HepG2 (cell line): Measurements from ENCODE around the gene HYAL2.

Experiments used
- BHLHE40 ChIP-seq: IDR thresholded peaks from 2 replicates; pipeline ENCODE4 v1.6.1; 2011; ENCODE audit warnings: low read length, improper control_type of control experiment
- CTCF ChIP-seq: sonication (generic); formaldehyde crosslinking; IDR thresholded peaks from 2 replicates; pipeline ENCODE4 v1.5.0; 2020; ENCODE audit warnings: mild to moderate bottlenecking, missing genetic modification reagents, moderate library complexity
- EZH2 ChIP-seq: conservative IDR thresholded peaks from 2 replicates; pipeline ENCODE4 v1.6.1; 2012; ENCODE audit warnings: mild to moderate bottlenecking, low read depth, low read length, moderate library complexity
- HIVEP1 ChIP-seq: sonication (generic); formaldehyde crosslinking; IDR thresholded peaks from 2 replicates; pipeline ENCODE4 v1.4.0; 2020; ENCODE audit warnings: mild to moderate bottlenecking, missing genetic modification reagents
- HNF1B ChIP-seq: sonication (generic); formaldehyde crosslinking; IDR thresholded peaks from 2 replicates; pipeline ENCODE4 v1.5.1; 2020; ENCODE audit warnings: mild to moderate bottlenecking, moderate library complexity, missing genetic modification reagents
- KAT8 ChIP-seq: IDR thresholded peaks from 2 replicates; pipeline ENCODE4 v1.6.1; 2016; ENCODE audit warnings: missing genetic modification reagents, missing compliant biosample characterization
- MAZ ChIP-seq, 2 experiments: sonication (generic) in 1 of 2; formaldehyde crosslinking in 1 of 2; IDR thresholded peaks; 2 replicates each; pipeline versions ENCODE4 v1.5.0 to v1.6.1; 2012 to 2020; ENCODE audit warnings: low read depth in 2 of 2, mild to moderate bottlenecking in 2 of 2, borderline replicate concordance in 1 of 2, improper control_type of control experiment in 1 of 2, low read length in 1 of 2, missing genetic modification reagents in 1 of 2, moderate library complexity in 1 of 2
- MYNN ChIP-seq: sonication (generic); formaldehyde crosslinking; IDR thresholded peaks from 2 replicates; pipeline ENCODE4 v1.4.0; 2020; ENCODE audit warnings: mild to moderate bottlenecking, low read depth, missing genetic modification reagents
- SALL2 ChIP-seq: sonication (generic); formaldehyde crosslinking; IDR thresholded peaks from 2 replicates; pipeline ENCODE4 v1.8.1; 2023; ENCODE audit warnings: mild to moderate bottlenecking, missing genetic modification reagents, inconsistent platforms
- SMC3 ChIP-seq: IDR thresholded peaks from 2 replicates; pipeline ENCODE4 v1.6.1; 2011; ENCODE audit warnings: low read length, improper control_type of control experiment
- USF2 ChIP-seq, 2 experiments: sonication (generic) in 1 of 2; formaldehyde crosslinking in 1 of 2; IDR thresholded peaks; 2 replicates each; pipeline versions ENCODE4 v1.5.1 to v1.6.1; 2011 to 2020; ENCODE audit warnings: borderline replicate concordance in 1 of 2, low read depth in 1 of 2, low read length in 1 of 2, mild to moderate bottlenecking in 1 of 2, missing genetic modification reagents in 1 of 2, moderate library complexity in 1 of 2
- ZBTB39 ChIP-seq: sonication (generic); formaldehyde crosslinking; IDR thresholded peaks from 2 replicates; pipeline ENCODE4 v1.5.0; 2020; ENCODE audit warnings: missing genetic modification reagents
- TF ChIP-seq, protein P1 (sequence below): IDR thresholded peaks from 2 replicates; pipeline ENCODE4 v1.6.1; 2012; ENCODE audit warnings: inconsistent platforms
- TF ChIP-seq, protein P2 (sequence below): sonication (generic); formaldehyde crosslinking; IDR thresholded peaks from 2 replicates; pipeline ENCODE4 v1.9.0; 2021; ENCODE audit warnings: missing genetic modification reagents, borderline replicate concordance

DNA sequence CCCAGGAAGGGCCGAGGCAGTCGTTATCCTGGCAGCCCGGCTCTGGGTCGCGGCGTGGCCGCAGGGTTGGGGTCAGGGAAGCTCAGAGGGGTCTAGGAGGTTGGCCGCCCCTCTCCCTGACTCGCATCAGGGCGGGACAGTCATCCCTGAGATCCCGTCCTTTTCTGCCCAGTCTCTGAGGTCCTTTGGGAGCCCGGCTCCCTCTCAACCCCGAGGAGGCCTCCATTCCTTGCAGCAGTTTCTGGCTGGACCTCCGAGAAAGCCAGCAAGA lies 495 bp downstream of the HYAL2 start:
- TF ChIP-seq, protein P1, sequence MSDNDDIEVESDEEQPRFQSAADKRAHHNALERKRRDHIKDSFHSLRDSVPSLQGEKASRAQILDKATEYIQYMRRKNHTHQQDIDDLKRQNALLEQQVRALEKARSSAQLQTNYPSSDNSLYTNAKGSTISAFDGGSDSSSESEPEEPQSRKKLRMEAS, result no peak
- TF ChIP-seq HIVEP1 (CRISPR knock-in tag) (peak; percentile 19; the same call in 1 of the 2 replicates), ZBTB39 (CRISPR knock-in tag) (no peak), CTCF (CRISPR knock-in tag) (no peak), KAT8 (no peak), EZH2 (no peak), MAZ (IDR thresholded peaks at IDR 0.05; ENCODE audit: borderline replicate concordance, low read depth, low read length) (no peak), MAZ (CRISPR knock-in tag; IDR thresholded peaks at IDR 0.05; ENCODE audit: low read depth) (peak; percentile 48), SMC3 (no peak), HNF1B (CRISPR knock-in tag) (no peak), BHLHE40 (no peak), SALL2 (CRISPR knock-in tag) (no peak), MYNN (CRISPR knock-in tag) (no peak), USF2 (IDR thresholded peaks at IDR 0.05; ENCODE audit: low read depth, low read length) (no peak), USF2 (CRISPR knock-in tag; IDR thresholded peaks at IDR 0.05; ENCODE audit: borderline replicate concordance) (no peak)
- TF ChIP-seq, protein P2, sequence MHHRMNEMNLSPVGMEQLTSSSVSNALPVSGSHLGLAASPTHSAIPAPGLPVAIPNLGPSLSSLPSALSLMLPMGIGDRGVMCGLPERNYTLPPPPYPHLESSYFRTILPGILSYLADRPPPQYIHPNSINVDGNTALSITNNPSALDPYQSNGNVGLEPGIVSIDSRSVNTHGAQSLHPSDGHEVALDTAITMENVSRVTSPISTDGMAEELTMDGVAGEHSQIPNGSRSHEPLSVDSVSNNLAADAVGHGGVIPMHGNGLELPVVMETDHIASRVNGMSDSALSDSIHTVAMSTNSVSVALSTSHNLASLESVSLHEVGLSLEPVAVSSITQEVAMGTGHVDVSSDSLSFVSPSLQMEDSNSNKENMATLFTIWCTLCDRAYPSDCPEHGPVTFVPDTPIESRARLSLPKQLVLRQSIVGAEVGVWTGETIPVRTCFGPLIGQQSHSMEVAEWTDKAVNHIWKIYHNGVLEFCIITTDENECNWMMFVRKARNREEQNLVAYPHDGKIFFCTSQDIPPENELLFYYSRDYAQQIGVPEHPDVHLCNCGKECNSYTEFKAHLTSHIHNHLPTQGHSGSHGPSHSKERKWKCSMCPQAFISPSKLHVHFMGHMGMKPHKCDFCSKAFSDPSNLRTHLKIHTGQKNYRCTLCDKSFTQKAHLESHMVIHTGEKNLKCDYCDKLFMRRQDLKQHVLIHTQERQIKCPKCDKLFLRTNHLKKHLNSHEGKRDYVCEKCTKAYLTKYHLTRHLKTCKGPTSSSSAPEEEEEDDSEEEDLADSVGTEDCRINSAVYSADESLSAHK (CRISPR knock-in tag), result no peak
